ENCODE results near the gene FAM47E. TPM values are rescaled to one million over a fixed set of nuclear protein-coding genes. Genes with fewer than 3 reads are reported as not detected.

FAM47E gene
- total RNA-seq, 3 donors from 2014 or later (not counting 1 experiment from before 2014, with no cell fraction given): 0.21 to 0.85 TPM; not detected in 1

DNA sequence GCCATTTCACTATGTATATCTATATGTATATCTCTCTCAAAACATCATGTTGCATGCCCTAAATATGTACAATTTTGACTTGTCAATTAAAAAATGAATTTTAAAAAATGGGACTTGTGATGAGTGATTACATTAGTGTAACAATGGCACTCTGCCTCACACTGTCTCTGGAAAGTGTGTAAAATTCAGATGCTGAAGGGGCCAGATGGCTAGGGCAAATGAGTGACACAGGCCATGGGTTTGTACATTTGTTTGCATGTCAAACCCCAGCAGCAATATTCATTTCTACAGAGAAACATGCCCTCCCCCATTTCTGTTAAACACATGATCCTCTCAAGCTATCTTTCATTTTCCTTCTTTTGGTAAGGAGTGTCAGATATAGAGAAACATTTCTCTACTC is 46.0 kb upstream of the FAM47E start:
- DNase-seq (no peak), ATAC-seq (no peak)
- Mint-ChIP-seq H3K27ac (no peak overlapping the region), H3K4me1 (peaks cover 27 to 37% of the 10 kb centered on the region in 2 donors), H3K9me3 (no peaks in the 10 kb centered on the region), H3K27me3 (ENCODE audit: low read depth in 2 of 2) (no peaks in the 10 kb centered on the region), H3K4me3 (no peak overlapping the region), H3K36me3 (no peaks in the 10 kb centered on the region)
- peaks cover 4% of the 10 kb centered on the region for H3K4me1 ChIP-seq (ENCODE audit: control insufficient read depth, insufficient read depth, low read length)
- H3K27me3 ChIP-seq (ENCODE audit: control insufficient read depth, insufficient read depth, low read length): no peaks in the 10 kb centered on the region
- intact Hi-C loops (cut with micrococcal nuclease): no loop called here
- H3K27ac ChIP-seq (ENCODE audit: low read length): no peak overlapping the region
- no peak for TF ChIP-seq CTCF (IDR thresholded peaks at IDR 0.05)
- no peak overlapping the region for H3K4me3 ChIP-seq (ENCODE audit: low read length)
- H3K9me3 ChIP-seq (ENCODE audit: control insufficient read depth, insufficient read depth, low read length): no peaks in the 10 kb centered on the region
- H3K36me3 ChIP-seq (ENCODE audit: control insufficient read depth, insufficient read depth, low read length): no peaks in the 10 kb centered on the region

- ATAC-seq (no peak), DNase-seq (no peak)
- Histone ChIP-seq H3K9me3 (ENCODE audit: control insufficient read depth, insufficient read depth, low read length) (no peaks in the 10 kb centered on the region), H3K27ac (ENCODE audit: low read length) (no peak overlapping the region), H3K36me3 (ENCODE audit: control insufficient read depth, insufficient read depth, low read length) (no peaks in the 10 kb centered on the region), H3K27me3 (ENCODE audit: control insufficient read depth, insufficient read depth, low read length) (no peaks in the 10 kb centered on the region), H3K4me1 (ENCODE audit: control insufficient read depth, insufficient read depth, low read length) (peaks cover 4% of the 10 kb centered on the region), H3K4me3 (ENCODE audit: low read length) (no peak overlapping the region)
- H3K9me3 Mint-ChIP-seq: no peaks in the 10 kb centered on the region
- H3K4me1 Mint-ChIP-seq: peaks cover 30 to 37% of the 10 kb centered on the region in 2 donors
- H3K4me3 Mint-ChIP-seq: no peak overlapping the region
- intact Hi-C loops (cut with micrococcal nuclease): no loop called here
- 95% methylated on average over 6 of the region's 7 CpGs for WGBS (ENCODE audit: insufficient coverage)
- H3K27me3 Mint-ChIP-seq (ENCODE audit: low read depth in 2 of 2): no peaks in the 10 kb centered on the region
- TF ChIP-seq CTCF (IDR thresholded peaks at IDR 0.05): no peak
- no peak overlapping the region for H3K27ac Mint-ChIP-seq
- no peaks in the 10 kb centered on the region for H3K36me3 Mint-ChIP-seq
Observed at GRCh38 chr4:76206222-76206942, 45.1 kb upstream of the FAM47E start.

- Mint-ChIP-seq H3K4me3 (no peak overlapping the region), H3K9me3 (no peaks in the 10 kb centered on the region), H3K27ac (no peak overlapping the region), H3K27me3 (ENCODE audit: low read depth in 2 of 2) (no peaks in the 10 kb centered on the region), H3K4me1 (peaks cover 42 to 48% of the 10 kb centered on the region in 2 donors), H3K36me3 (no peaks in the 10 kb centered on the region)
- Histone ChIP-seq H3K36me3 (ENCODE audit: control insufficient read depth, insufficient read depth, low read length) (no peaks in the 10 kb centered on the region), H3K4me3 (ENCODE audit: low read length) (no peak overlapping the region), H3K4me1 (ENCODE audit: control insufficient read depth, insufficient read depth, low read length) (peaks cover 7% of the 10 kb centered on the region), H3K27ac (ENCODE audit: low read length) (no peak overlapping the region), H3K9me3 (ENCODE audit: control insufficient read depth, insufficient read depth, low read length) (no peaks in the 10 kb centered on the region), H3K27me3 (ENCODE audit: control insufficient read depth, insufficient read depth, low read length) (no peaks in the 10 kb centered on the region)
- no peak for TF ChIP-seq CTCF (IDR thresholded peaks at IDR 0.05)
- intact Hi-C loops (cut with micrococcal nuclease): no loop called here
- no peak for DNase-seq
- no peak for ATAC-seq
Observed at GRCh38 chr4:76207549-76207948, 44.0 kb upstream of the FAM47E start.

Data from natural killer cell (primary cell).